GM19452 (cell line): ENCODE measurements around the gene KAZN.

Experiments used
- ATAC-seq: cut with Tn5 transposase; IDR thresholded peaks from one replicate; pipeline ENCODE4 v1.9.1; 2021; ENCODE audit not compliant: unreplicated experiment

Gene KAZN

DNA sequence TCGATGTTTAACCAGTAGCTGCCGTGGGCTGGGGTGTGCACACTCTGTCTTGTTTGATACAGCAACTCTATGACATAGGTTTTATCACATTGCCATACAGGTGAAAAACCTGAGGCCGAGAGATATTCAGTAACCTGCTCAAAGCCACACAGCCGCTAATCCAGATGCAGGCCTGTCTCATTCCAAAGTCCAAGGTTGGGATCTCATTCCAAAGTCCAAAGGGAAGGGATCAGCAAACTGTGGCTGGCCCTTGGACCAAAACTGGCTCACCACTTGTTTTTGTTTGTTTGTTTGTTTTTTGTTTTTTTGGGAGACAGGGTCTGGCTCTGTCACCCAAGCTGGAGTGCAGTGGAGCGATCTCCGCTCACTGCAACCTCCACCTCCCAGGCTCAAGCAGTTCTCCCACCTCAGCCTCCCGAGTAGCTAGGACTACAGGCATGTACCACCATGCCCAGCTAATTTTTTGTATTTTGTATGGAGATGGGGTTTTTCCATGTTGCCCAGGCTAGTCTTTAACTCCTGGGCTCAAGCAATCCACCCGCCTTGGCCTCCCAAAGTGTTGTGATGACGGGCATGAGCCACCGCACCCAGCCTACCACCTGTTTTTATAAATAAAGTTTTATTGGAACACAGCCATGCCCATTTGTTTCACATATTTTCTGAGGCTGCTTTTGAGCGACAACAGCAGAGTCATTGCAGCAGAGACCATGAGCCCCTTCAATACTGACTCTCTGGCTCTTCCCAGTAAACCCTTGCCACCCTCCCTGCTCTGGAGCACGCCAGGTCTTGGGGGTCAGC lies 391.6 kb downstream of the KAZN start:
- ATAC-seq = no peak

DNA sequence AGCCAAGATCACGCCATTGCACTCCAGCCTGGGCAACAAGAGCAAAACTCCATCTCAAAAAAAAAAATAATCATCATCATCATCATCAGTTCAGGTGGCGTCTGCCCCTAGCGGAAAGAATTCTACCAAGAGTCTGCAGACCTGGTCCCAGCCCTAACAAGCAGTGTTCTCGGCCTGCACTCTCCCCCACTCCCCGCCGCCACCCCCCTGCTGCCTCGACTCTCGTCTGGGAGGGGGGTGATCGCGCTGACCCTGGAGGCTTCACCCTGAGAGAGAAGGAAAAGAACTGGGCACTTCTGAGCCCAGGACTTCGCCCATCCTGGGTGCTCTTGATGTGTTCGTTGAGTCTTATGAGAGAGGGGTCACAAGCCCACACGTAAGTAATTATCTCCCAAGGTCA lies 394.9 kb downstream of the KAZN start:
- no peak for ATAC-seq

DNA sequence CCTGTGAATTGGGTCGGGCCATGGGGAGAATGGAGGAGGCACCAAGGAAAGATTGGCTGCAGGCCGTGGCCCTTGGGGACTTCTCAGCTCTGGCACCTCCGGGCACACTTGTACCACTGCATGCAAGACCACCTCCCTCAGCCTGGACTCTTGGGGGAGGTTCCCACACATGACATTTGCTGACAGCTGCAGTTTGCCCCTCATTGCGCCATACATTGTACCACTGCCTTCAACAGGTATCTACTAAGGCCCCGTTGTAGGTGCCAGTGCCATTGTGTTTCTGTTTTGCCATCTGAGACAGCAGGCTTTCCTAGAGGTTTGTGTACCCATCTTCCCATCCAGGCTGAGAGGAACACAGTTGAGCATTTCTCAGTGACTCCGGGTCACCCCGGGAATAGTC lies 395.7 kb downstream of the KAZN start:
- ATAC-seq = no peak

DNA sequence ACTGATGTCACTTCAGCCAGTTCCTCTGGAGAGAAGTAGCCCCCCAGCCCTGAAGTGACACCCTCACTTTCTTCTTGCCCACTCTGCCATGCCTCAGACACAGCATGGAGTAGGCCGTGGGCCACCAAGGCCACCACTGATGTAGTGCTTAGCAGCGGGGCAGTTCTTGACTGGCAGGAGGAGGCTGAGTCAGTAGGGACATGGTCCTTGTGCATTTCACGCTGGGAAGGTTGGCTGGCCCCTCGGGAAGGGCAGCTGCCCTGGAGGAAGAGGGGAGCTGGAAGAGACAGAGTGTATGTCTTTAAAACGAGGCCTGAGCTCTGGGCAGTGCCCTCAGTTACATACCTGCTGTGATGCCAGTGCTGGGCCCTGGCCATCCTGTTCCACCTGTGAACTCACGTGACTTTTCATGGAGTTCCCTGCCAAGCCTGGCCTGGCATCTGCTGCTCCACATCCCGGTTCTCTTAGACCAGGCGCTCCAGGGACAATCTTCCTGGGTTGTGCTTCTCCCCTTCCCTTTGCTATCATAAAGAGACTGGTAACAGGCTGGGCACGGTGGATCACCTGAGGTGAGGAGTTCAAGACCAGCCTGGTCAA lies 396.5 kb downstream of the KAZN start:
- ATAC-seq = no peak

DNA sequence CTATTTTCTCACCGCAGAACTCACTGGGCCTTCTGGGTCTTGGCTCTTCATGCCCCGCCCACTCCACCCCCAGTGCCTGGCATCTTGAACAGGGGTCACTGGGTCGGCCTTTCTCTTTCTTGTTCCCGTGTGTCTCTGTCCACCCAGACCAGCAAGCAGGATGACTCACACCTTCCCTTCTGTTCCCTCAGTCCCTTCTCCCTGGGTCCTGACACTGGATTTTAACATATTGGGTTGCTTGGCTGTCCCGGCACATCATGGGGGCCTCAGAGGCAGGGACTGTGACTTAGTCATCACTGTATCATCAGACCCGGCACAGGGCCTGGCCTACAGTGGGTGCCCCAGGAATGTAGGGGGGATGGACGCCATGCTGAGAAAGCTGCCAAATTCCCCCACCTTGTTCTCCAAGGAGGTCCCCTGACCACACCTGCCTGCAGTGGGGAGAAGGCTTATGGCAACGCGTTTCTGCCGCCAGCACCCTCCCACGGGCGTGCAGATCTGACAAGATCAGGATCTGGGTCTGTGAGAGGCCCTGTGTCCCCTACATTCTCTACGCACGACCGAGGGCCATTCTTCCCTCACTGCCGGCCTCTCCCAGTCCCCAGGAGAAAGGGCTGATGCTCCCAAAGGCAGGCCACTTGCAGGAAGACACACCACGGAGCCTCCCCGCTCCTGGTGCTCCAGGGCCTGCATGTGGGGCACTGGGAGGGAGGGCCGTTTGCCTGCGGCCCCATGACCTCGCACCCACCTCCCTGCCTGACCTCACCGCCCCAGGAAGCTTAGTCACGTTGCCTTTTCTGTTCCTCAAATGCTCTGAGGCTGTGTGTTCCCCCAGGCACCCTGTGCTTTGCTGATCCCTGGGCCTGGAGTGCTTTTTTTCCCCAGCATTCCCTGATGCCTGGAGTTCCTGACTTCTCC lies 397.9 kb downstream of the KAZN start:
- ATAC-seq = no peak

DNA sequence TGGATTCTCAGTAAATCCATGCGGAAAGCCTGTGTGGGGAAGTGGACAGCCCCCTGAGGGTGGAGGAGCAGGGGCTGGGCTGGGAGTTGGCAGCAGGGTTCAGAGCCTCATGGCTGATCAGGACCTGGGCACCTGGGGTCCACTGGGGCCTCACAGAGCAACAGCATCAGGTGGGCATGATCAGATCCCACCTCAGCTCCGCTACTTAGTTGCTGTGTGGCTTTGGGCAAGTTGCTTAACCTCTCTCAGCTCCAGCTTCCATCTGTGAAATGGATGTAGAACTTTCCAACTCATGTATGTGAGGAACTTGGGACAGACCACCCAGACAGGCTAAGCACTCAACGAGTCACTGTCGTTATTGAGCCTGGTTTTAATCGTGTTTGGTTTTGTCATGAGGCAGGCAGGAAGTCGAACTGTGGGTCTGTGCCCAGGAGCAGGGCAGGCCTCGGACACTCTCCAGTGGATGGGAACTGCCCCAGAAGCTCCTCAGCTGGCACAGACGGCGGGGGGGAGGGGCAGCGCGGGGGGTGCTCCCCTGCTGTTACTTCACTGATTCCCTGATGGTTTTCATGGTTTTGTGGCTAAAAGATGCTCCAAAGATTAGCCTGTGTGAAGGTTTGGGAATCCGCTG lies 399.3 kb downstream of the KAZN start:
- no peak for ATAC-seq

DNA sequence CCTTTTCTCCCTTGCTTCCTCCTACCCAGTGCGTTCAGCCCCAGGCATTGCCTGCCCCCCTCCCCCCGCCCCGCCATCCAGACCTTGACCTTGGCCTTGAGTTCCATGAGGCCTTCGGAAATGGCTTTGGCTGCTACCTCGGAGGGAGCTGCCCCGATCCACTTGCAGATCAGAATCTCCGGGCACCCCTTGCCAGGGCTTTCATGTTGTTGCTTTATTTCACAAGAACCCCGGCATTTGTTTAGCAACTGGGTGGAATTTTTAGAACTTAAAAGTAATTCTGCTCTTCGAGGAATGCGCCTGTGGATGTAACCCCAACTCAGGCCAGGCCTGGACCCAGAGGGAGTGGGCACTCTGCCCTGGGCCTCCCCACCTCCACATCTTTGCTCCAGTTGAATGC lies 401.0 kb downstream of the KAZN start:
- ATAC-seq = no peak

DNA sequence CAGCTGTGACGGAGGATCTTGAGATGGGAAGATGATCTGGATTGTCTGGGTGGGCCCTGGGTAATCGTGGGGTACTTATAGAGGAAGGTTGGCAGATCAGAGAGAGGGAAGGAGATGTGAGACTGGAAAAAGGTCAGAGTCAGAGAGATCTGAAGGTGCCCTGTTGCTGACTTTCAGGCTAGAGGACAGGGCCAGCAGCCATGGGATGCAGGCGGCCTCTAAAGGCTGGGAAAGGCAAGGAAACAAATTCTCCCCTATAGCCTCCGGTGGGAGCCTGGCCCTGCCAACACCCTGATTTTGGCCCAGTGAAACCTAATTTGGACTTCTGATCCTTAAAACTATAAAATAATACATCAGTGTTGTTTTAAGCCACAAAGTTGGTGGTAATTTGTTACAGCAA lies 401.5 kb downstream of the KAZN start:
- ATAC-seq = no peak

DNA sequence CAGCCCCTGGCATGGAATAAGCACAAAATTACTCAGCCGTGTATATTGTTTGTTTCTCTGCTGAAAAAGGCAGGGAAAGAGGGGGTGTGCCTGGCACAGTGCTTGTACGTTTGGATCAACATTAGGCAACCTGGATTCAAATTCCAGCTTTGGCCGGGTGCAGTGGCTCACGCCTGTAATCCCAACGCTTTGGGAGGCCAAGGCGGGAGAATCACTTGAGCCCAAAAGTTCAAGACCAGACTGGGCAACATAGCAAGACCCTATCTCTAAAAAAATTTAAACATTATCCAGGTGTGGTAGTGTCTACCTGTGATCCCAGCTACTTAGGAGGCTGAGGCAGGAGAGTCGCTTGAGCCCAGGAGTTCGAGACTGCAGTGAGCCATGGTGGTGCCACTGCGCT lies 402.2 kb downstream of the KAZN start:
- ATAC-seq = no peak

DNA sequence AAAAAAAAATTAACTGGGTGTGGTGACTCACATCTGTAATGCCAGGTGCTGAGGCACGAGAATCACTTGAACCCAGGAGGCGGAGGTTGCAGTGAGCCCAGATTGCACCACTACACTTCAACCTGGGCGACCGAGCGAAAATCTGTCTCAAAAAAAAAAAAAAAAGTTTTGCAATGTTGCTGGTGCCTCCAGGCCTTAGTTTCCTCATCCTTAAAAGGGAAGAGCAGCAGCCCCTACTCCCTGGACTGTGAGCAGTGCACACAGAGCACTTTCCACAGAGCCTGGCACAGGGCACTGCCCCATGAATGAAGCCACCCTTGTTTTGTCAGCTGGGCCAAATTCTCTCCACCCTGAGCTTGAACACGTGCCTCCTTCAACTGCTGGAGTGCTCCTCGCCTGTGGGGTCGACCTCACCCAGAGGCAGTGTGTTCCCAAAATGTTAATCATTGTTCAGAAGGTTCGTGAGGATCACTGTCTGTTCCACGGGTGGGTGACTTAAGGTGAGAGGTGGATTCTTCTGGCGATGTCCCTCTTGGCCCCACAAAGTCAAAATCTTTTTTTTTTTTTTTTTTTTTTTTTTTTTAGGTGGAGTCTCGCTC lies 402.9 kb downstream of the KAZN start:
- no peak for ATAC-seq

DNA sequence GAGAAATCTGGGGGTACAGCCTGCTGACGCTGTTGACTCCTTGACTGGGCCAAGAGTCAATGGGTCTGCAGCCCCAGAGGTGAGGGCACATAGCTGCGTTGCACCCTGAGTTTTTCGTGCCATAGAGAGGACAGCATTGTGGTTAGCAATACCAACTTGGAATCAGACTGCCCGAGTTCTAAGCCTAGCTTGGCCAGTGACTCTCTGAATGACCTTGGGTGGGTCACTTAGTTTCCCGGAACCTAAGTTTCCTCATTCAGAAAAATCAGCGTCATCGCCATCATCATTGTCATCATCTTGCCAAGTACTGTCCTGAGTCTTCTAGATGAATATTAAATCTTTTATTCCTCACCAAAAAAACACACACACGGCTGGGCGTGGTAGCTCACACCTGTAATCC lies 403.8 kb downstream of the KAZN start:
- no peak for ATAC-seq

DNA sequence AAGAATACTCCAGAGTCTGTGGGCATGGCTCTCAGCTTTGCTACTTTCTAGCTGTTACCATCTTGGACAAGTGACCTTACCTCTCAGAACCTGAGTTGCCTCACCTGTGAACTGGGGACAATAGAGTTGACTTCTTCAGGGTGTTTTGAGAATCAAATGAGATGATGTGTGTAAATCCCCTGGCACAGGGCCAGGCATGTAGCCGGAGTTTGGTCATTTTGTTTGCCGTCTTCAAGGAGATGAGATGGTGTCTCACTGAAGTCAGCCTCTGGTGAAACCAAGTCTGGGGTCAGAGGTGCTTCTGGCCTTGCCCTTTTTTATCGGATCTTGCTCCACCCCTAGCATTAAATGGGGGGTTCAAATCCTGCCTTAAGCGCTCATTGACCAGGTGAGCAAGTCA lies 405.9 kb downstream of the KAZN start:
- no peak for ATAC-seq

DNA sequence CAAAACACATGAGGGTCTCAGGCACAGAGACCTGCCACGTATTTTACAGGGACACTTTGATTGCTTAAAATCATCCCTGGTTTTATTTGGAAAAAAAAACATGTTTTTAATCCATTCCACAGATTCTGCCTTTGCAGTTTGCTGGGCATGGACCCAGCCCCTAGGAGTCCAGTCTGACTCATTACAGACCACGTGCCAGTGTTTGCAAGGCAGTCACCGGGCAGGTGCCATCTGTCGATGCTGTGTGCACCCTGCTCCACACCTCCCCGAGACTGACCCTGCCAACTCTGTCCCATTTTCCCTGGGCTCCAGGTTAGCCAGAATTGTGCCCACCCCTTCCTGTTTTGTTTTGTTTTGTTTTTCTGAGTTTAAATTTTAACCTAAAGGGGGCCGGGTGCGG lies 406.6 kb downstream of the KAZN start:
- no peak for ATAC-seq

DNA sequence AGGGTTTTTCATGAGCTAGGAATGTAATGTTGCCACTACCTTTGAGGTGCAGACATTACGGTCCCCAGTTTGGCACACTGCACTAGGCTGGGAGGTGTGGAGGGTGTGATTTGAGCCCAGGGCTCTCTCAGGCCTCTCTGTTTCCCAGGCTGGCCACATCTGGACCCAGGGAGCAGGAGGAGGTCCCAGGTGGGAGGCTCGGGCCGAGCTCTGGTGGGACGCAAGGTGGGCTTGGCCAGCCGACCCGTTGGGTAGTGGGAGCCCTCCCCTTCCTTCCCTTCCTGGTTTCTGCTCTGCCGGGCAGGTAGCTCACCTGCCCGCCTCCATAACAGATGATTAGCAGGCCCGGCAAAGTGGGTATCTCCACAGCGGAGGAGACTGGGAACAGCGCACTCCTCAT lies 408.9 kb downstream of the KAZN start:
- no peak for ATAC-seq

DNA sequence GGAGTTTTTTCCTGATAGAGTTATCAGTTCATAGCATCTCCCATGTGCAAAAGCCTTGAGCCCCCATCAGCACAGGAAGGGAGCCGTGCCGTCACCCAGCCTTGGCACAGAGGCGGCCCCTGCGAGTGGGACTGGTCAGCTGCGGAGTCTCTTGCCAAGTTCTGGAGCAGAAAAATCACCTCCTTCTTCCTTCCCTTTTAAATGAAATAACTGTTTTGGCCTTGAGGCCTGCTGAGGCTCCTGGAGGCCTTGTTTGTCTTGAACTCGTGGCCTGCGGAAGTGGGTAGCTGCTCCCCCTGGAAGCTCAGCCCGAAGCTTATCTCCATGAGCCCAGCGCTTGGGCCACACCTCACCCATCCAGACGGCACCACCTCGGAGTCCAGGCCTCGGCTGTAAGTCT lies 409.4 kb downstream of the KAZN start:
- ATAC-seq = no peak

DNA sequence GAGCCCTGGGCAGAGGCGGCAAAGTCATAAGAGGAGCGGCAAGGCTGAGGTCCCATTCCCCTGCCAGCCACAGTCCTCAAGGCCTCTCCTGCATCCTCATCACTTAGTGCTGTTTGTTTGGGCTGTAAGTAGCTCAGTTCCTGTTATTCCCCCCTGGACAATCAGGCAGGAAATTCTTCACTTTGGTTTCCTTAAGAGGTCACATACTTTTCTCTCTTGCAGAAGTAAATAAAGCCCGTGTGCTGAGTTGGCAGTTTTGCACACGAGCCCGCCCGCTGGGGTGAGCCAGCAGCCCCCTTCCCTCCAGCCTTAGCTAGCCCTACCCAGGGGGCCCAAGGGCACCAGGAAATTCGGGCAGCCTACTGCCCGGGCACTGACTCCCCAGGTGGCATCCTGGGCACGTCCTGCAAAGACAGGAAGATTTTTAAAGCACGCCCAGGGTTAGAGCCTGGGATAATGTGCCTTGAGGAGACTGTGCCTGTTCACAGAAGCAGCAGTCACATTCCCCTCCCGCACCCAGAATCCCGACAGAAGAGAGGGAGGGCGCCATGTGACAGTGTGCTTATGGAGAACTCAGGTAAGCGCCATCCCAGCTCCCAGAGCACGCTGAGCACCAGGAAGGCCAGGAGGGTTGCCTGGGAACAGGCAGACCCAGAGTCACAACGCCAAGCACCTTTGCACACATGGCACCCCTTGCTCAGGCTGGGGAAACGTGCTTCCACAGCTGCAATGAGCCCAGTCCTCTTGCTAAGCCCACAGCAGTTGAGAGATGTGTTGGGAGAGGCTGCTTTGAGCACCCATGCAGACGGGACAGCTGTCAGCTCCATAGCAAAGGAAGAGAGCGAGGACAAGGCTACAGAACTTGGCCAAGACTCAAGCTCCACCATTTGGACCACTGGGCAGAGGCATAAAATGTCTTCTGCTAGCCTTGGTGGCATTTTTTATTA lies 410.6 kb downstream of the KAZN start:
- ATAC-seq = no peak

DNA sequence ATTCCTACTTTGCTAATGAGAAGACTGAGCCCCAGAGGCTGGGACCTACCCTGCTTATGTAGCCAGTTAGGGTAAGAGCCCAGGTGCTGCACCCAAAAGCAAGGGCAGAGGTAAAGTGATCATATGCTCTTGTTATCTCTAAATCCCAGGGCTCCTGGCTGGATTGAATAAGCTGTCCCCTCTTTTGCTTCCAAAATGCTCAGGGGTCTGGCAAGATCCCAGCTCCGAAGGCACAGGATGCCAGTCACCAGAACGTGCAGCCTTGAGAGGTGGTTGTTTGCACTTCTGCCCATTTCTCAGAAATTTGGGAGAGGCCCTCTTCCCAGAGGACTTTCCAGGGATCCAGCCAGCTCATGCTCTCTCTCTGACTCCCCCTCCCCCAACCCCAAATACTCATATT lies 412.7 kb downstream of the KAZN start:
- ATAC-seq = no peak

DNA sequence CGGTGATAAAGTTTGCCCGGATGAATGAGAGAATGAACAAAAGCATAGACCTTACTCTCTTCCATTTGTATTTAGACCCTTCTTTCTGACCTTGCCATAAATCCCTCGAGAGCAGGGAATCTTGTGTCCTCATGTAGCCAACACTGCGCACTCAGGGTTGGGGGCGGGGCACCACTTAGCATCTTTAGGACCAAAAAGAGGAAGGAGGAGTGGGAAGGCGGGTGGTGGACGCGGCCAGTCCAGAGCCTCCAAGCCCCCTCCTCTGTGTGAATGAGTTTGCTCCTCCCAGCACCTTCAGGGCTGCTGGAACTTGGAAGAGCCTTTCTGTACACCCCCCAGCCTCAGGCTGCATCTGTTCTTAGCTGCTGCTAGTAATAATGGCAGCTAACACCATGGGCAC lies 413.2 kb downstream of the KAZN start:
- ATAC-seq = no peak

DNA sequence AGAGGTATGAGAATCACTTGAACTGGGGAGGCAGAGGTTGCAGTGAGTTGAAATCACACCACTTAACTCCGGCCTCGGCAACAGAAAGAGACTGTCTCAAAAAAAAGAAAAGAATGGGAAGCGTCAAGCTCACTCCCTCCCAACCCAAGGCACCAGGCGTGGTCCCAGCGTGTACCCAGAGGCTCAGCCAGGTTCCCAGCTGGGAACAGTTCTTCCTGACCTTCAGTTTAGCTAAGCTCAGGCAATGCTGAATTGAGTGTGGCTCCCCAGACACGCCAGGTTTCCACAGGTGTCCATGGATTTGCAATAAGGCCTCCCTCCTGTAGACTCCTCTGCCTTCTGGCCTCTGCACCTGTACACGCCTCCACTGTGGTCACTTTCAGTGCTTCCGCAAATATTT lies 414.3 kb downstream of the KAZN start:
- ATAC-seq = no peak

DNA sequence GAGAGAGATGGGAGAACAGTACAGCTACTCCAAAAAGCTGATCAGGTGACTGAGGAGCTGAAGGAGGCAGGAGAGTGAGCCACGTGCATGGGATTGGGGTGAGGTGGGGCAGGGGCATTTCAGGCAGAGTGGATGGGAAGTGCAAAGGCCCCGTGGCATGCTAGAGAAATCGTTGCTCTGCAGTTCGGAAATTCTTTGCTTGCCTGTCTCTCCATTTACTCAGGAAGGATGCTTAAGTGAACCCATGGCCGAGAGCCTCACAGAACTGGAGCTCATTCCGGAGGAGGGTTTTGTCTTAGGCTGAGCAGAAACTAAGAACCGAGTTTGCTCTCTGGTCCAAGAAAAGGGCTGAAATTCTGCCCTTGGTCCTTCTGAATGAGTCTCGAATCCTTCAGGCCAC lies 415.3 kb downstream of the KAZN start:
- ATAC-seq = no peak
